Right ventricle myocardium superior (tissue), 1 donor: ENCODE data around the gene VARS1. TPM values are rescaled to one million over a fixed set of nuclear protein-coding genes. Genes with fewer than 3 reads are reported as not detected.
A peak's percentile ranks its signal among the peaks of the same experiment; 100 is the strongest.
"Not testable (repeated sequence)": the region's sequence is repeated elsewhere in the genome, so short reads cannot be mapped to it uniquely, and the experiment has no call there.

Source experiments
- ATAC-seq: fragments of 200-7000 bp; cut with Tn5 transposase; one replicate; pipeline ENCODE4 v1.9.1; 2020; ENCODE audit warnings: mild to moderate bottlenecking; ENCODE audit not compliant: poor library complexity
- DNase-seq: peaks from one replicate; pipeline ENCODE4 v3.0.0-alpha.2; 2020
- intact Hi-C: fragments of 100-400 bp; cut with DNase I; formaldehyde crosslinking; loops from one replicate; pipeline ENCODE4 v1.11.2; 2022
- total RNA-seq: library from RNA; stranded (reverse); fragmentation: NEBNext Ultra II Directional; extraction: Animal tissue kit (Norgen Biotek cat#: 25700); gene quantifications from one replicate; pipeline ENCODE4 v1.2.1, GENCODE V29; 2021
- donor health status: DM: no; HTN: yes; CAD: no; lungs with severe emphysema.

VARS1 gene
- total RNA-seq, 1 donor from 2014 or later, result 22.1 TPM

GRCh38 chr6:31801031-31801927, 5.7 kb upstream of the VARS1 start:
- ATAC-seq, DNase-seq, intact Hi-C loops: not testable (repeated sequence)

- intact Hi-C loops, result no loop called here
- no peak for DNase-seq
- ATAC-seq, result no peak
Measured at GRCh38 chr6:31799781-31800180, 4.2 kb upstream of the VARS1 start.

- intact Hi-C loops, result no loop called here
- ATAC-seq, result no peak
Measured at GRCh38 chr6:31797588-31797987, 2.0 kb upstream of the VARS1 start.

GRCh38 chr6:31796993-31797385, 1.4 kb upstream of the VARS1 start:
- intact Hi-C loops, result no loop called here
- no peak for ATAC-seq
- DNase-seq, result no peak

More at GRCh38 chr6:31797588-31797987, 2.0 kb upstream of the VARS1 start:
- no peak for DNase-seq

GRCh38 chr6:31794866-31795615, 511 bp downstream of the VARS1 start:
- ATAC-seq, result peak; percentile 38
- no peak for DNase-seq
- intact Hi-C loops, result no loop called here

GRCh38 chr6:31794294-31794865, 1.2 kb downstream of the VARS1 start:
- intact Hi-C loops, result no loop called here

GRCh38 chr6:31793927-31794245, 1.7 kb downstream of the VARS1 start:
- intact Hi-C loops, DNase-seq: not testable (repeated sequence)

More at GRCh38 chr6:31794294-31794865, 1.2 kb downstream of the VARS1 start:
- DNase-seq, result no peak
- ATAC-seq, result no peak

GRCh38 chr6:31792761-31793171, 2.8 kb downstream of the VARS1 start:
- no peak for DNase-seq
- intact Hi-C loops, result no loop called here
- no peak for ATAC-seq

More at GRCh38 chr6:31793927-31794245, 1.7 kb downstream of the VARS1 start:
- not testable (repeated sequence) for ATAC-seq

GRCh38 chr6:31792090-31792374, 3.5 kb downstream of the VARS1 start:
- DNase-seq, result no peak
- intact Hi-C loops, result no loop called here
- no peak for ATAC-seq

- intact Hi-C loops, result no loop called here
- no peak for ATAC-seq
- DNase-seq, result no peak
Measured at GRCh38 chr6:31791324-31792089, 4.0 kb downstream of the VARS1 start.

- intact Hi-C loops, result no loop called here
- ATAC-seq (no peak), DNase-seq (no peak)
Measured at GRCh38 chr6:31785475-31785874, 10.1 kb downstream of the VARS1 start.

GRCh38 chr6:31784098-31784925, 11.2 kb downstream of the VARS1 start:
- ATAC-seq, result no peak
- DNase-seq, result no peak
- intact Hi-C loops, result no loop called here

- no peak for DNase-seq
- no peak for ATAC-seq
- intact Hi-C loops, result no loop called here
Measured at GRCh38 chr6:31782126-31782855, 13.3 kb downstream of the VARS1 start.

- intact Hi-C loops, result no loop called here
- DNase-seq (no peak), ATAC-seq (no peak)
Measured at GRCh38 chr6:31781244-31782125, 14.1 kb downstream of the VARS1 start.

GRCh38 chr6:31780507-31781243, 14.9 kb downstream of the VARS1 start:
- ATAC-seq (no peak), DNase-seq (no peak)
- intact Hi-C loops, result no loop called here

- intact Hi-C loops, result loop anchor here (10.0 kb wide), 1 partner anchor 95 kb away; the partner anchor contains the start of gene LY6G5C
- no peak for ATAC-seq
- DNase-seq, result no peak
Measured at GRCh38 chr6:31779908-31780307, 15.6 kb downstream of the VARS1 start.
